NOMO-1 (cell line): ENCODE data around the gene DROSHA.
"Not testable (repeated sequence)": the region's sequence is repeated elsewhere in the genome, so short reads cannot be mapped to it uniquely, and the experiment has no call there.

ENCODE experiments used
- DNase-seq, 2 experiments: peaks; one replicate each; lab custom pipeline; 2025; ENCODE audit not compliant: unreplicated experiment in 2 of 2; lab: John Stamatoyannopoulos, UW

Gene DROSHA

GRCh38 chr5:31531888-31532547 lies at the start of gene DROSHA, which contains the start of gene C5orf22:
DROSHA (minus strand) TSS chr5:31532093; CDS start chr5:31529059, 3,034 bp downstream.
C5orf22 (plus strand) TSS chr5:31532301; CDS start chr5:31532393, 92 bp downstream.
- DNase-seq = peak; percentile 99

DNA sequence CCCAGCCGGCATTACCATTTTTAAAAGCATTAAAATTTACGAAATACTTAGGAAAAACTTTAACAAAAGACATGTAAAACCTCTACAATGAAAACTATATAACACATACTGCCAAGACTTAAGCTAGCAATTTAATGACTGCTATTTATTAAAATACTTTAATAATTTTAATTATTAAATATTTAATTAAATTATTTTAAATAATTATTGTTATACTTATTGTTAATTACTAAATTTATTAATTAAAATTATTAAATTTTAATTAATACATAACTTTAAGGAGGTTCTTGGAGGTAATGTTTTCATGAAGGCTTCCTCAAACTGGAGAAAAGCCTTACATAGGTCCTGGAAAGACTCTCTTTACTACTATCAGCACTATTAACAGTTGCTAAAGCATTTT lies 47.7 kb upstream of the DROSHA start:
- no peak for DNase-seq

DNA sequence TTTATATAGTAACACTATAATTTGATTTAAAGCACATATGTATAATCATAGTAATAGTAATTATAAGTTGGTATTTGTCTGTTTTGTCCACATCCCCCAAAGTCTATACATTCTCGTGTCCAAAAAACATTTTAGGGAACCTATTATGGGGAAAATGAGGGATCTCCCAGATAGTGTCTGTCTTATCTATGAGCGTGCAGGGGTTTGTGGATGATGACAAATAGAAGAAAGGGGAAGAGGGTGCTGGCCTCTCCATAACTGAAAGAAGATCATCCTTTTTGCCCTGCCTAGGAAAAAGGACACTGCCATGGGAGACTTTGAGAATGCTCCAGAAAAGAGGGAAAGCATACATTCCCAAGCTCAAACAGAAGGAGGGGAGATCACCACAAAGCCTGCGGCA lies 45.5 kb upstream of the DROSHA start:
- DNase-seq = no peak

- DNase-seq = no peak
Measured at GRCh38 chr5:31574772-31575171, 42.9 kb upstream of the DROSHA start.

- DNase-seq = no peak
Measured at GRCh38 chr5:31573494-31574142, 41.7 kb upstream of the DROSHA start.

- DNase-seq = no peak
Measured at GRCh38 chr5:31569068-31569467, 37.2 kb upstream of the DROSHA start.

DNA sequence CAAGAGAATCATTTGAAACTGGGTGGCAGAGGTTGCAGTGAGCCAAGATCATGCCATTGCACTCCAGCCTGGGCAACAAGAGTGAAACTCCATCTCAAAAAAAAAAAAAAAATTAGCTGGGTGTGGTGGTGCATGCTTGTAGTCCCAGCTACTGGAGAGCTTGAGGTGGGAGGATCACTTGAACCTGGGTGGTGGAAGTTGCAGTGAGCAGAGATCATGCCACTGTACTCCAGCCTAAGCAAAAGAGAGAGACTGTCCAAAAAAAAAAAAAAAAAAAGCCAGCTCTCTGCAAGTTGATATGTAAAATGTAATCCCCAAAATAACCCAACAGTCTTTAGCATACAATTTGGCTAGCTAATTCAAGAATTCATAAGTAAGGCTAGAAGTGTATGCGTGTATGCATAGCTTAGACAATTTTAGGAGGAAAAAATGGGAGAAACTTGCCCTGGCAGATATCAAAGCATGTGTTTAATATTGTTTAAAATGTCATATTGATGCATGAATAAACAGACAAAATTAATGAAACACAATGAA lies 36.5 kb upstream of the DROSHA start:
- no peak for DNase-seq

- peak; percentile 50 to 73 for DNase-seq
Measured at GRCh38 chr5:31566362-31566761, 34.5 kb upstream of the DROSHA start.

- no peak for DNase-seq
Measured at GRCh38 chr5:31563216-31563615, 31.3 kb upstream of the DROSHA start.

GRCh38 chr5:31561946-31562345 lies 30.1 kb upstream of the DROSHA start:
- no peak for DNase-seq

GRCh38 chr5:31559942-31560341 lies 28.0 kb upstream of the DROSHA start:
- DNase-seq = no peak

DNA sequence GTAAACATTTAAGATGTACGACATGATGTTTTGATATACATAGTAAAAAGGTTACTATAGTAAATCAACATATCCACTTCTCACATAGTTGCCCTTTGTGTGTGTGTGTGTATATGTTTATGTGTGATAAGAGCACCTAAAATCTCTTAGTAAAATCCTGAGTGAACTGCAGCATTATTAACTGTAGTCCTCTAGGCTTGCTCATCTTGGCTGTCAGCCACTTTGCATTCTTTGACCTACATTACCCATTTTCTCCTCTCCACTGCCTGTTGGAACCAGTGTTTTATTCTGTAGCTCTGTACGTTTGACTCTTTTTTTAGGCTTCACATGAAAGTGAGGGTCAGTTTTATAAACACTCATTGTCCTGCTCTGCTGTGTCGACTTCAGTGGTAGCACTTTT lies 24.6 kb upstream of the DROSHA start:
- DNase-seq = no peak

DNA sequence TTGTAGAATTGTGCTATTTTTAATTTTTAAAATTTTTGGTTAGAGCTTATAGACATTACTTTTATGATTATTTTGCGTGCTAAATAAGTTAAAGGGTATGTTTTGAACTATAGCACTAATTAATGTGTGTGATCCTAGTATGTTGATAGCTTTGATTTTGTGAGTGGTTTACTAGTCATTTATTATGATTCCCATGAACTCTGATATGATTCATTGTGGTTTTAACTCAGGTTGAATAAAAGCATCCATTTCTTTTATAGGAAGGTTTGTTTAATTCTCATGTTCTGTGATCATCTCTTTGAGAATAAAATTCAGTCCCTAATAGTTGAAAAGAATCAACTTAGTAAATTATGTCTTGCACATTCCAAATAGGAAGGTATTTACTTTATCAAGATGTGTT lies 22.7 kb upstream of the DROSHA start:
- no peak for DNase-seq

GRCh38 chr5:31553863-31554262 lies 22.0 kb upstream of the DROSHA start:
- DNase-seq = no peak

DNA sequence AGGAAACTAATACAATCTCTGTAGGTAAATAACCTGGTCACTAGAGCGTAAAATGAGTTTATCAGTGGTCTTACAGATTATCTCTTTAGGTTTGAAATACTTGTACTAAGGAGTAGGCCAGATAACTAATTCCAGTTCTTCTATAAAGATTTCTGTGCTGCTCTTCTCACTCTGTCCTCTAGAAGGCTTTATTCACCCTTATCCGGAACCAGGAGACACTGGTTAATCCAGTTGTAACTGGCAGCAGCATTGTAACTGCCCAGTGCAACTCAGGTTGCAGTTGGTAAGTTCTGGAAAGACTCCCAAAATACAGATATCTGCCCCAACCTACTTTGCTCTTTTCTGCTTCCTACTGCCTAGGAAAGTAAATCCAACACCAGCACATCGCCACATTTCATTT lies 20.0 kb upstream of the DROSHA start:
- DNase-seq = no peak

DNA sequence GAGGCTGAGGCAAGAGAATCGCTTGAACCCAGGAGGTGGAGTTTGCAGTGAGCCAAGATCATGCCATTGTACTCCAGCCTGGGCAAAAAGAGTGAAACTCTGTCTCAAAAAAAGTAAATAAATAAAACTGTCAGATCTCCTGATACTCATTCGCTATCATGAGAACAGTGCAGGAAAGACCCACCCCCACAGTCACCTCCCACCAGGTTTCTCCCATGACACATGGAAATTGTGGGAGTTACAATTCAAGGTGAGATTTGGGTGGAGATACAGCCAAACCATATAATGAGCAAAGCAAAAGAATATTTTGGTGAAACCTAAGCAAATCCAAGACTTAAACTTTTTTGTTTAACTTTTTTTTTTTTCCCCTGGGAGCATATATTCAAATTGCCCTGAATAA lies 17.2 kb upstream of the DROSHA start:
- not testable (repeated sequence) for DNase-seq

- no peak for DNase-seq
Measured at GRCh38 chr5:31537851-31538250, 6.0 kb upstream of the DROSHA start.

DNA sequence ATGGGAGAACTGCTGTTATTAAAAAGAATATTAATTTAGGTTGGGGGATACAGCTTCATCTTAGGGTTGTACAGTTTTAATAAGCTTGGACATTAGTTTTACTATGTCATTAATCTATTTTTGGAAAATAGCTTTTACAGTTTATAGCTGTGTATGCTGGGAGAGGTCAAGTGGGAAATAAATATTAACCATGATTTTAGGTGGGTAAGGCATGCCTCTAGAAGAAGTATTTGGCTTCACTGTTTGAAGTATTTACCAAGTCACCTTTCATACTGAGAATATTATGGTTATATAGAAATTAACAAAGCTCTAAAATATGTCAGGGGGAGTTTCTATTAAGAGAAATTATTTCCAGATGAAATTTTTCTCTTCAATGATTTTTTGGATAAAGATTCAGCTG lies 5.5 kb upstream of the DROSHA start:
- no peak for DNase-seq

DNA sequence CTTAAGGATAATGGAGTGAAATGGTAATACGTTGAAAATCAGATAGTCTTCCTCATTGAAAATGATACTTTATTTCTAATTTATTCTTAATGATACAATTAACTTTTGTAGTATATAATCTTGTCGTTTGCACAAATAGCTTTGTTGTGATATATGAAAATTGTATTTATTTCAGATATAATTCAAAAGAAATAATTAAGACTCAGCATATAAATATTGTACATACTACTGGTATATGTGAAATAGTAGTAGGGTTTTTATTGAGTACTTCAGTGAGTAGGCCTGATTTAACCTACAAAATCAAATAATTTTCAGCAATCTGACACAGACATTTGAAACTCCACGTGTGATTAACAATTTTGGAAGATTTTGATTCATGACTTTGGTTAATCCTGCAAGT lies 5.0 kb upstream of the DROSHA start:
- no peak for DNase-seq

- no peak for DNase-seq
Measured at GRCh38 chr5:31534527-31535046, 2.7 kb upstream of the DROSHA start.

DNA sequence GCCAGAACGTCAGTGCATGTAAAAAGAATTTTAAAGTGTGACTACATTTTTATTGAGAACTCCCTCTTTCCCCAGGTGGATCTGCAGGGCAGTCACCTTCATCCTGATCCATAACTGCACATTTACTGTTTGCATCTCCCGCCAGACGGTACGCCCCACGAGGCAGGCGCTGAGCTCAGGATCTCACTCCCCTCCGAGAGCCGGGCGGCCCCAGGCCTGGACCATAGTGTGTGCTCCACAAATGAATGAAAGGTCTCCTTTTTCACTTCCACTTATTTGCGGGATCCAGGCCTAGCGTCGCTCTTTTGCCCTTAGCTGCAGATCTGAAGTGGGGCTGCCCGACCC lies 378 bp downstream of the DROSHA start:
- peak; percentile 85 to 86 for DNase-seq
